Measurements from ENCODE around the gene RETN.

- no peak for TF ChIP-seq CTCF (conservative IDR thresholded peaks at IDR 0.05; ENCODE audit: low read depth in 2 of 2)
- TF ChIP-seq CREB1 (CRISPR knock-in tag; IDR thresholded peaks at IDR 0.05; ENCODE audit: low read depth): no peak
- no peak for TF ChIP-seq EZH2 (IDR thresholded peaks at IDR 0.05; ENCODE audit: low read depth, unreplicated experiment)
- no peak for TF ChIP-seq ETS1 (IDR thresholded peaks at IDR 0.05)
- TF ChIP-seq ZNF462 (CRISPR knock-in tag; IDR thresholded peaks at IDR 0.05): no peak
- no peak for TF ChIP-seq POLR2AphosphoS5 (IDR thresholded peaks at IDR 0.05; ENCODE audit: low read depth)
- no peak for TF ChIP-seq EZH2phosphoT487 (IDR thresholded peaks at IDR 0.05; ENCODE audit: unreplicated experiment)
- TF ChIP-seq JUNB (IDR thresholded peaks at IDR 0.05; ENCODE audit: unreplicated experiment): no peak
- no peak for TF ChIP-seq REST (IDR thresholded peaks at IDR 0.05; ENCODE audit: unreplicated experiment)
Observed at GRCh38 chr19:7672522-7672921, 3.7 kb downstream of the RETN start.
